CD1c-positive myeloid dendritic cell (primary cell): ENCODE results near the gene NNMT.

Experiments
- DNase-seq: peaks from one replicate; pipeline ENCODE4 v3.0.0-alpha.2; 2016; ENCODE audit errors: extremely low spot score

NNMT gene

DNA sequence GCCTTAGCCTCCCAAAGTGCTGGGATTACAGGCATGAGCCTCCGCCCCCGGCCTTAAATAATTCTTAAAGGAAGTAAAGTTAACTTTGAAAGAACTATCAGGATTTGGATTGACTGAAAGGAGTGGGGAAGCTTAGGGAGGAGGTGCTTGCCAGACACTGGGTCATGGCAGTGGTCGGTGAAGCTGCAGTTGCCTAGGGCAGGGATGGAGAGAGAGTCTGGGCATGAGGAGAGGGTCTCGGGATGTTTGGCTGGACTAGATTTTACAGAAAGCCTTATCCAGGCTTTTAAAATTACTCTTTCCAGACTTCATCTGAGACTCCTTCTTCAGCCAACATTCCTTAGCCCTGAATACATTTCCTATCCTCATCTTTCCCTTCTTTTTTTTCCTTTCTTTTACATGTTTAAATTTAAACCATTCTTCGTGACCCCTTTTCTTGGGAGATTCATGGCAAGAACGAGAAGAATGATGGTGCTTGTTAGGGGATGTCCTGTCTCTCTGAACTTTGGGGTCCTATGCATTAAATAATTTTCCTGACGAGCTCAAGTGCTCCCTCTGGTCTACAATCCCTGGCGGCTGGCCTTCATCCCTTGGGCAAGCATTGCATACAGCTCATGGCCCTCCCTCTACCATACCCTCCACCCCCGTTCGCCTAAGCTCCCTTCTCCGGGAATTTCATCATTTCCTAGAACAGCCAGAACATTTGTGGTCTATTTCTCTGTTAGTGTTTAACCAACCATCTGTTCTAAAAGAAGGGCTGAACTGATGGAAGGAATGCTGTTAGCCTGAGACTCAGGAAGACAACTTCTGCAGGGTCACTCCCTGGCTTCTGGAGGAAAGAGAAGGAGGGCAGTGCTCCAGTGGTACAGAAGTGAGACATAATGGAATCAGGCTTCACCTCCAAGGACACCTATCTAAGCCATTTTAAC is at the start of gene NNMT:
TSS of gene NNMT (plus strand) at position 724 of the 929 bp plus-strand sequence. CDS start at position 882, 158 bp downstream.
- DNase-seq = no peak

DNA sequence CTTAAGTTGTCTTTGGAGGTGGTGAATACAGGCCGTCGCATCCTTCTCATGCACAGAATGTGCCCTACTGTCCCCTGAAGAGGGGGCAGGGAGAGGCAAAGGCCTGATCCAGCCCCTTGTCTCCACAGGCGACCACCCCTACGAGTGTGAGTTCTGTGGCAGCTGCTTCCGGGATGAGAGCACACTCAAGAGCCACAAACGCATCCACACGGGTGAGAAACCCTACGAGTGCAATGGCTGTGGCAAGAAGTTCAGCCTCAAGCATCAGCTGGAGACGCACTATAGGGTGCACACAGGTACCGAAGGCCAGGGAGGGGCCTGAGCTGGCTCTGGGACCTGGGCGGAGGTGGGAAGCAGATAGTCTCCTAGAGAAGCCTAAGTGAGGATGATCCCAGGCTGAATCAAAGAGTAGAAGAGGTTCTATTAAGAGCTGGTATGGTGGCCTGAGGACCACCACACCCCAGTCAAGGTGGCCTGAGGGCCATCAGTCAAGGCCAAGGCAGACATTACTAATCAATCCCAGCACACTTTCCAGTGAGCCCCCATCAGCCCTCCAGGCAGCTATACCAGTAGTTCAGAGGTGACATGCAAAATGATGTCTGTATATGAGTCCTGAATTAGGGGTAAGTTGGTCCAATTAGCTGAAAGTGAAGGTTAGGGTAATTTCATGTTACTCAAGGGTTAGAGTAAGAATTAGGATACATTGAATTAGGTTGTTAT is 49.0 kb upstream of the NNMT start:
- no peak for DNase-seq

- no peak for DNase-seq
These were observed 46.0 kb upstream of the NNMT start for GRCh38 chr11:114250180-114250579.

- no peak for DNase-seq
These were observed 45.0 kb upstream of the NNMT start for GRCh38 chr11:114250993-114251814.

GRCh38 chr11:114251815-114252337 is 44.3 kb upstream of the NNMT start:
- DNase-seq = no peak

GRCh38 chr11:114252767-114253166 is 43.4 kb upstream of the NNMT start:
- DNase-seq = no peak

DNA sequence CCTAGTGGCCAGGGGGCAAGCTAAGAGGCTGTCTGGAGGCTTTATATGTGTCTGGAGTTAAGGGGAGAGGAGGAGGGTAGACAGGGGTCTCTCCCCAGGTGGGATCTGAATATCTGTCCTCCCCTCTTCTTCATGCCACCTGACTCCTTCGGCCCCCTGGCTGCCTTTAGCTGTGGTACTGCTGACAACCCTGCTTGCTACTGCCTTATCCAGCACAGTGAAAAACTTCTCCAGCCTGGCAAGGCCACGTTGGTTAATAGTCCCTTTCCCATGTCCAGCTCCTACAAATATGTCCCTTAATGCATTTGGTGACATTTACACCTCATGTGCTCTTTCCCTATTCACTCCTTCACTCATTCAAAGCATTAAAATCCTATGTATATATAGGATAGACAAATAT is 42.4 kb upstream of the NNMT start:
- DNase-seq = no peak

- no peak for DNase-seq
These were observed 41.5 kb upstream of the NNMT start for GRCh38 chr11:114254571-114255146.

GRCh38 chr11:114255289-114255688 is 40.9 kb upstream of the NNMT start:
- DNase-seq = no peak

- no peak for DNase-seq
These were observed 39.8 kb upstream of the NNMT start for GRCh38 chr11:114256176-114256966.

DNA sequence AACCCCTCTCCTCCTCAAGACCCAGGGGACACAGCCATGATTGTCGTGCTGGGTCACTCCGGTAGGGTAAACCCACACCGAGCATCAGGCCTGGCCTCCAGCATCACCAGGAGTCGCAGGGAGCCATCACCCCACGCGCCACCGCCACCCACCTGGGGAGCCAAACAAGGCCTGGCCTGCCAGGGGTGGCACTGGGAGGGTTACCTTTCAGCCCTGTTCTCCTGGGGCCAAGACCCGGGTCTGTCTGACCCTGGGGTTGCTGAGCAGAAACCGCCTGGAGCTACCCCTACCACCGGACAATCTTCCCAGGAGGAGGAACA is 39.3 kb upstream of the NNMT start:
- DNase-seq = no peak

GRCh38 chr11:114257621-114258558 is 38.3 kb upstream of the NNMT start:
- DNase-seq = no peak

- peak; percentile 55 for DNase-seq
These were observed 37.5 kb upstream of the NNMT start for GRCh38 chr11:114258696-114259095.

DNA sequence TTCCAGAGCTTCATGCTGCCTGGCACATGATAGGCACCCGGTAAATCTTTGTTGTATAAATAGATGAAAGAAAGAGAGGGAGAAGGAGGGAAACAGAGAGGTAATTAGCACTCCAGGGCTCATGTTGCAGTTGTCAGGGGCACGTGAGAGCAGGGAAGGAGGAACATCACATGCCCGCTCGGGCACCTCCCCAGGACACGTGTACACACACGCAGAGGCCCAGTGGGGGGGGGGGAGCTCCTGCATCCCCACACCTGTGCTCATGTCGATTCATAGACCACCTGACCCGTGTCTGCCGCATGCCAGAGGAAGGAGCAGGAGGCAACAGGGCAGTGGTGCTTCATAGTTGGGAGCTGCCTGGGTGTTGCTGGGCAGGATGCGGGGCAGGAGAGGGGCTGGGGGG is 37.1 kb upstream of the NNMT start:
- no peak for DNase-seq

GRCh38 chr11:114259551-114259983 is 36.6 kb upstream of the NNMT start:
- no peak for DNase-seq

DNA sequence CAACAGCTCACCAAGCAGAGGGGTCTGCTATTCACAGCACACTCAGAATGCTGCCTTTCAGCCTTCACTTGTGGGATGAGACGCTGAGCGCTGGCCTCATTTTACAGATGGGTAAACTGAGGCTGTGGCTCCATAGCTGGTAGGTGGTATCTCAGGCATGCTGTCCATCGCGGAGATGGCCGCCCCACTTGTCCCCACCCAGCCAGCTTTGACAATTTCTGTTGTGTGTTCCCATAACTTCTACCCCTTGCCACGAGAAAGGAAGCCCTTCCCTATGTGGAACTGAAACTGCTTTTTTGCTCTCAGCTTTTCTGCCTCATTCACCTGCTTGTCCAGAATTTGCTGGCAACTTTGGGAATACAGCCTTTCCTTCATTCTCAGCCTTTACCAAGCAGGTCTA is 36.1 kb upstream of the NNMT start:
- DNase-seq = no peak

DNA sequence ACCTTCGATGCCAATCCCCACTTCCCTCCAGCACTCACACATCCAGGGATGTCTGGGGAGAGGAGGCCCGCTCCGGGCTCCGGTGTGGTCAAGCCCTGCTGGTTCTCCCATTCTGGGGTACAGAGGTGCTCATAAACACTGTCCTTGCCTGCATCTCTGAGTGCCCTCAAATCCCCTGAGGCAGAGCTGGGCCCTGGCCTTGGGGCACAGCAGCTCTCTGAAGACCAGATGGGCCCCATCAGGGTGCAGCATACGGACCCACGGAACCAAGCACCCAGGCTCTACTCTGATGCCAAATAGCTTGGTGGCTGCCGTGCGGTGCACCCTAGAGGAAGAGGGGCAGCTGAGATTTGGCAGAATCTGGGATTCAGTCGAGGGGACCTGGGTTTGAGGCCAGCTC is 35.7 kb upstream of the NNMT start:
- no peak for DNase-seq

- no peak for DNase-seq
These were observed 34.4 kb upstream of the NNMT start for GRCh38 chr11:114261791-114262190.

- DNase-seq = peak; percentile 34
These were observed 33.3 kb upstream of the NNMT start for GRCh38 chr11:114262681-114263512.
